ENCODE measurements around the gene C1QTNF8.

The C1QTNF8 gene

DNA sequence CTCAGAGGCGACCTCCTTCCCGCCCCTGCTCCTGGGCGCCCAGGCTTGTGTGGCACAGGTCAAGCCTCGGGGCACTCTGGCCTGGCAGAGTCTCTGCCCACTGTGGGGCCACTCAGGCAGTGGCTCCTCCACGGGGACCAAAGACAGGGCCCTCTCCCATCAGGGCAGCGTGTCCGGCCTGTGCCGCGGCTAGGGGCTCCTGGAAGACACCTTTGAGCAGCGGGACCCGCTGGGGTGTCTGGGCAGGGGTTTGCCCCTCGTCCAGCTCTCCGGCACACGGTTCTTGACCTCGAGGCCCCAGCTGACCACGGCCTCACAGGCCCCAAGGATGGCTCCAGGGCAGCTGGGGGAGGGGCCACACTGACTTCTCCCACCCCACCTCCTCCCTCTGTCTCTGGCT is 48.2 kb downstream of the C1QTNF8 start:
- DNase-seq (ENCODE audit: low read depth in 2 of 3, low spot score in 2 of 3) = no peak

DNA sequence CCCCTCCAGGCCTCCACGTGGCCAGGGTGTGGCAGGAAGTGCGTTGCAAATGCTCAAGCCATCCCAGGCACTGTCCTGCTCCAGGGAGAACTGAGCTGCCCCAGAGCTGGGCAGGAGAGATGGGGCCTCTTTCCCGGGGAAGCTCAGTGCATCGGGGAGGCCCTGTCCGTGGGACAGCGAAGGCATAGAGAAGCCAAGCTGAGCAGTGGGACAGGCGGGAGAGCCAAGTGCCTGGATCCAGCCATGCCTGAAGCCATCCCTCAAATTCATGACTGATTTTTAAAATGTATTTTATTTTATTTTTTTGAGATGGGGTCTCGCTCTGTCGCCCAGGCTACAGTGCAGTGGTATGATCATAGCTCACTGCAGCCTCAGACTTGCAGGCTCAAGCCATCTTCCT is 48.9 kb downstream of the C1QTNF8 start:
- DNase-seq (ENCODE audit: low read depth in 2 of 3, low spot score in 2 of 3) = no peak

DNA sequence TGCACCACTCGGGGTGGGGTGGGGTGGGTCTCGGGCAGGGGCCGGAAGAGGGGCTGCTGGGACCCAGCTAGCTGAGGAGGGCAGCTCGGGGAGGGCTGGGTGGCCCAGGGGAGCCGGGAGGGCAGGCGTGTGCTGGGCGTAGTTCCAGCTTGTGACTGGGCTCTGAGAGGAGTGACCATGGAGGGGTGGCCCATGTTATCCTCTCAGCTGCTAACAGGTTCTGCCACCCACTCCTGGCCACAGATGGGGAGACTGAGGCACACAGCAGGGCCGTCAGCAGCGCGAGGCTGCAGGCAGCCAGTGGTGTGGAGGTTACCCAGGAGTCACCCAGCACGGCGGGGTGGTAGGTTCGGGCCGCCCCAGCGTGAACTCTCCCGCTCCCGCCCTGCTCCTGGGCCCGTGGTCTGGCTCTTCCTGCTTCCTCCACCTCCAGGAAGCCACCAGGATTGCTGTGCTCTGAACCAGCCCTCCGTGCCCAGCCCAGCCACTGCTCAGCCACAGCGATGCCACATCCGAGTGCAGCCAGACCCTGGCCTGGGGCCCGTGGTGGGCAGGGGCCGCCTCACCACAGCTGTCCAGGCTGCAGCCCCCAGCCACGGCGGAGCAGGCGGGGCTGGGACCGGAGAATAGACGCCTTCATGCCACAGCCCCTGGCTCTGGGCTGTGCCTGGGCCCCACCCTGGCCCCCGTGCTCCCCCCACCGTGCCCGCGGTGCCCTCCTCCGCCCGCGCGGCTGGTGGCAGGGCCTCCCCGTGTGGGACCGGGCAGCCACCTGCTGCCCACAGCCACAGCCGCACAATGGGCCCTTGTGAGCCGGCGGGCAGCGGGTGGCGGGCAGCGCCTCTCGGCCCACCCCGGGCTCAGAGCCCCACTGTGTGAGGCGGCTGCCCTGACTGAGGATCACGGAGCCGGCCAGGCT is 49.8 kb downstream of the C1QTNF8 start:
- DNase-seq (ENCODE audit: low read depth in 2 of 3, low spot score in 2 of 3) = no peak

DNA sequence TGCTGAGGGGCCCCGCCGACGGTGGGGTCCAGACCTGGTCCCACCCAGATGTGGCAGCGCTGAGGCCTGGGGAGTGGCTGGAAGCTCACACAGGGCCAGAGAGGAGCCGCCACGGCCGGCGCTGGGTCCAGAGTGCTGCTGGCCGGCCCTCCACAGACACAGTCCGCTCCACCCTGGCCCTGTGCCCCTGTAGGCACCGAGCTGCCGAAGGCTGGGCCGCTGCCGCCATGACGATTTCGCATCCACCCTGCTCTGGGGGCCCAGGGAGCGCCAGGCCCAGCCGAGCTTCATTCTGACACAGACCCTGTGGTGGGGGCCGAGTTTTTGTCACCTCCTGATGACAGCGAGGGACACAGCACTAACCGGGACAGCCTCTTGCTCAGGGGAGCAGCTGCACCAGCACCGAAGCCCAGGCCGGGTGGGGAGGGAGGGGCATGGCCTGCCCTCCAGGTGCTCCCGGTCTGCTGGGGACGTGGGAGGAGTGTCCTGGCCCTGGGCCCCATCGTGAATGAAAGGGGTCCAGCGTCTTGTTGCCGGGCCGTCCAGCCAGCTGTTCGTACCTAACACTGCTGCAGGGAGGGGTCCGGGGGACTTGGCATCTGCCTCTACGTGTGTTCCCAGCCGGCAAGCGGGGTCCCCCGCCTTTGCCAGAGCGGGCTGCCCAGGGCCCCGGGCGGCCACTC is 50.6 kb downstream of the C1QTNF8 start:
- DNase-seq (ENCODE audit: low read depth in 2 of 3, low spot score in 2 of 3) = no peak

DNA sequence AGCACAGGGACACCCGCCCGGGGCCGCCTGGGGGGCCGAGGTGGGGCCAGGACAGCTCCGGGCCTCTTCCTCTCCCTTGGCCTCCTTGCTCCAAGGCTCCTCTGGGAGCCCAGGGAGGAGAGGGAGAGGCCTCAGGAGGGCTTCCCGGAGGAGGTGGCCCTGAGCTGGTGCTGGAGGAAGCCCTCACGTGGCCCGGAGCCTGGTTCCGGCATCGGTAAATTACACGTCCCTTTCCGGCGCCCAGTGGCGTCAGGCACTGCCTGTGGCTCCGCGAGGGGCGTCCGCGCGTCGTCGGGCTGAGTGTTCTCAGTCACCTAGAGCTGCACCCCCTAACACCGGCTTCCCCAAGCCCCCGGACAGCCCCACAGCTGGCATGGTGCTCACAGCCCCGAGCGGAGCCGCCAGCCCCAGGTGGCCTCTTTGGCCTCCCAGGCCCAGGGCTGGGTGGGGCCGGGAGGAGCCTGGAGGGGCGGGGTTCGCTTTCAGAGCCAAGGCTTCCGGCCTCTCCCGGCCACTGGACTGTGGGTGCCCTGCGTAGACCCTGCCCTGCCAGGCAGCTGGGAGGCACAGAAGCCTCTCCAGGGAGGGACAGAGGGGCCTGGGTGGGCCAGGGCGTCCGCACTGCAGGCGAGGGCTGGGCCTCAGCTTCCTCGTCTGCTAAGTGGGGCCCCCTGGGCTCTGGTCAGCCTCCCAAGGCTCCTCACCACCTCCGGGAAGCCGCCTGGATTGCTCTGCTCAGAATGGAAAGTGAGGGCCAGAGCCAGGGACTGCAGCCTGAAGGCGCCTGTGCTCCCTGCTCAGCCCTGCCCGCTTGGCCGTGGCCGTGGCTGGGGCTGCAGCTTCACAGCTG is 51.4 kb downstream of the C1QTNF8 start:
- DNase-seq (ENCODE audit: low read depth in 2 of 3, low spot score in 2 of 3) = no peak

DNA sequence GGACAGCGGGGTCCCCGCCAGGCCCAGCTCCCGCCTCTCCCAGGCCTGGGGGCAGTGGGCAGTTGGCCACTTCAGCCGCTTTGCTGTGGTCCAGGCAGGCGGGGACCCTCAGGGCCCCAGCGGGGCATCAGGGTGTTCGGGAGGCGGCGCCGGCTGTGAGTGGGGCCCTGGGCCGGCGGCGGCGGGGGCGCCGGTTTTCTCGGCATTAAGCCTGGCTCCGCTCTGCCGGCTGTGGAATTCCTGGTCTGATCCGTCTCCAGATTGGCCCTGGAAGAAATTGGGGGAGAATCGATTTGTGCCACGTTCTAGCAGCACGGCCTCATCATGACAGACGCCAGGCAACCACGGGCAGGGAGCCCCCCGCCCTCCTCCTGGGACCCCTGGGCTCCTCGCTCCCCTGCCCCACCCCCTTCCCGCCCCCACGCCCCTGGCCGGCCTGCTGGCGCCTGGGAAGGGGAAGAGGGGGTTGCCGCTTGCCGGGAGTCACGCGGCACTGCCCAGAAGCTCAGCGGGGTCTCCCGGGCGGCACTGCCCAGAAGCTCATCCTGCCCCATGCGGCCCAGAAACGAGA is 52.1 kb downstream of the C1QTNF8 start:
- no peak for DNase-seq (ENCODE audit: low read depth in 2 of 3, low spot score in 2 of 3)

DNA sequence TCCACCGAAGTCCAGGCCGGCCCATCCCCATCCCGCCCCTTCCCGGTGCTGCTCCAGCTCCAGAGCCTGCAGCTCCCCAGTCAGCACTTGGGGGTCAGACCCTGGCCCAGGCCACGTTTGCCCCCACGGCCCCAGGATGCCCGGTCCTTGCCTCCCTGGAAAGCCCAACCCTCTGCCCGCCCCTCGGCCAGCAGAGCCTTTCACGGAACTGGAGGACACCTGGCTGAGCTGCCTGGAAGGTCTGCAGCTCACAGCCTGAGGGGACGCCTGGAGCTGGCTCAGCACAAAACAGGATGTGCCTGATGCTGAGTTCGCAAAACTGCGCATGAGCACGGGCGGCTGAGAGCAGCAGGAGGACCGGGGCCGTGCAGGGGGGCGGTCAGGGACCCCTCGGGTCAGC is 53.2 kb downstream of the C1QTNF8 start:
- no peak for DNase-seq (ENCODE audit: low read depth in 2 of 3, low spot score in 2 of 3)

DNA sequence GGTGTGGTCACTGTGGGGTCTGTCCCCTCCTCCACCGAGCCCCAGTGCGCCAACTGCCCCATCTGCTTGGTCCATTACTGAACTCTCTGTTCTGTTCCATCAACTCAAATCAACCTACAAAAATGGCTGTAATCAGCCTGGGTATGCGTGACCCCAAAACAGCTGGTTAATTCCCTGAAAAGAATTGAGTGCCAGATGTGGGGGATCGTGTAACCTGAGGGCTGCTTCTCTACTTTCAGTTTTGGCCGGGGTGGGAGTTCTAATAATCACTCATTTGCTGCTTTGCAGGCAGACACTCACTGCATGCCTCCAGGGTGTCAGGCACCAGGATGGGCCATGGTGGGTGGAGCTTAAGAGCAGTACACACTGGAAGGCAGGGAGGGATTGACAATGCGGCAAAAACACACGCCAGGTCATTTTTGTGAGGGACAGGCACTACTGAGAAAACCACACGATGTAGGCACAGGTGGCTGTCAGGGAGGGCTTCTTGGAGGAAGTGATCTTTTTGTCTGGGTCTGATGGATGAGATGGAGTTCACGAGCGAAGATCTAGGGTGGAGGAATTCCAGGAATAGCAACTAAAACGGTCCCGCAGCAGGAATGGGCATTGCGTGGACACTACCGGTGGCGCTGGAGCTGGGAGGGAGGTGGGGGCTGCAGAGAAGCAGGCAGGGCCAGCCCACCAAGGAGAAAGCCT is 53.8 kb downstream of the C1QTNF8 start:
- DNase-seq (ENCODE audit: low read depth in 2 of 3, low spot score in 2 of 3) = no peak

DNA sequence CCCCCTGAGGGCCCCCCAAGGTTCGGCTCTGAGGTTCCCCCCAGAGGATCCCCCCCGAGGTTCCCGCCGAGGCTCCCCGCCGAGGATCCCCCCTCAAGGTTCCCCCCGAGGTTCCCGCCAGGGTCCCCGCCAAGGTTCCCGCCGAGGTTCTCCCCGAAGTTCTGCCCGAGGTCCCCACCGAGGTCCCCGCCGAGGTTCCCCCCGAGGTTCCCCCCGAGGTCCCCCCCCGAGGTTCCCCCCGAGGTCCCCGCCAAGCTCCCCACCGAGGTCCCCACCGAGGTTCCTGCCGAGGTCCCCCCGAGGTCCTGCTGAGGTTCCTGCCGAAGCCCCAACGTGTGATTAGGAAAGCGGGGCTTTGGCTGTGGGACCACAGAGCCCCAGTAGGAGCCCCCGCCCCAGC is 55.7 kb downstream of the C1QTNF8 start:
- no peak for DNase-seq (ENCODE audit: low read depth in 2 of 3, low spot score in 2 of 3)

DNA sequence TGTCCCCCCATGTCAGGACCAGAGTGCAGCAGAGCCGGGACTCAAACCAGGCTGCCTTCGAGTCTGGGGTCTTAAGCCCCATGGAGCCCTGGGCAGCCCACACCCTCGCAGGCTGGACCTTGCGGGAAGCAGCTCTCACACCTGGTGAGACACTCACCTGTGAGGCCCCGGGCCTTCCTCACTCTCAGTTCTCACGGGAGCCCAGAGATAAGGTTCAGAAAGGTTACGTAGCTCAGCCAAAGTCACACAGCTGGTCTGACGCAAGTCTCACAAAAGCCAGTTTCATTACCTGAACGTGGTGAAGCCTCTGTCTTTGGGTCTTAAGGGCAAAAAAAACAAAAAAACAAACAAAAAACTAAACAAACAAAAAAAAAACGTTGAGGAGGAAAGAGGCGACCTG is 56.3 kb downstream of the C1QTNF8 start:
- DNase-seq (ENCODE audit: low read depth in 2 of 3, low spot score in 2 of 3) = no peak

DNA sequence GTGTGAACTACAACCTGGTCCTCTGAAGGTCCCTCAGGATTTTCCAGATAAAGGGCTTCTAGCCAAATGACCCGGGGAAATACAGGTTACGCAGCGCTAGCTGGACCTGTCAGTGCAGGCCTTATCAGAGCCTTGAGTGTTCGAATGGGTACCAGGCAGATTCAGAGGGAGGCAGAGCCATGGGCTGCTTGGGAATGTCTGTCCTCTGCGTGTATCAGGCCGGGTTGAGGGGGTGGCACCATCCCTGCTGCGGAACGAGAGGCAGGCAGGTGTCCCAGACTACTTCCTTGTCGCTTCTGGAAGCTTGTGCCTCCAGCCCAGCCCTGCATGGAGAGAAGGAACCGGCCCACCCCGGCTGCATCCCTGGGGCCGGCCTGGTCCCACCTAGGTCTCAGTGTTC is 57.1 kb downstream of the C1QTNF8 start:
- DNase-seq (ENCODE audit: low read depth in 2 of 3, low spot score in 2 of 3) = no peak

All from activated CD8-positive, alpha-beta memory T cell treated with anti-CD3 and anti-CD28 coated beads for 48 hours (primary cell).